ENCODE data around the gene NPPA. TPM values are rescaled to one million over a fixed set of nuclear protein-coding genes. Genes with fewer than 3 reads are reported as not detected.

The NPPA gene
- total and polyA plus RNA-seq, 5 donors from 2014 or later = not detected

DNA sequence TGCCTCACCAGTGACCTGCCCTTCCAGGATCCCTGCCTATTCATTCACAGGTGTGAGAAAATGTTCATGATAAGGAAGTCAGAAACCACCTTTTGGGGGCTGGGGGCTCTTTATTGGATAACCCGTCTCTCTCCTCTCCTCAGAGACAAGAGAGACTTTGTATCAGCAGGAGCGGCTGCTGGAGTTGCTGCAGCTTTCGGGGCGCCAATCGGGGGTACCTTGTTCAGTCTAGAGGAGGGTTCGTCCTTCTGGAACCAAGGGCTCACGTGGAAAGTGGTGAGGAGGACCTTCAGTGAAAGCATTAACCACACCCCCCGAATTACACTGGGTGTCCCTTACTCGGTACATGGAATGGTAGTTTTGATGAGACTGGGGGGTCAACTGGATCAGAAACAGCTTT, 20.6 kb downstream of the NPPA start:
- ATAC-seq (ENCODE audit: low read depth in 2 of 2) = no peak
- no peaks in the 10 kb centered on the region for H3K4me1 ChIP-seq (ENCODE audit: control insufficient read depth, insufficient read depth, low read length, poor library complexity, severe bottlenecking)
- H3K27me3 ChIP-seq (ENCODE audit: control insufficient read depth, insufficient read depth, low read length) = no peaks in the 10 kb centered on the region
- no peak overlapping the region for H3K27ac ChIP-seq (ENCODE audit: insufficient read depth, low read length, poor library complexity, severe bottlenecking)
- Mint-ChIP-seq H3K36me3 (peaks cover 14% of the 10 kb centered on the region), H3K4me1 (peaks cover 0 to 2% (median 0%) of the 10 kb centered on the region in 4 donors), H3K4me3 (no peak overlapping the region), H3K27me3 (no peaks in the 10 kb centered on the region), H3K9me3 (no peaks in the 10 kb centered on the region), H3K27ac (no peak overlapping the region)
- no peaks in the 10 kb centered on the region for H3K9me3 ChIP-seq (ENCODE audit: control insufficient read depth in 2 of 2, low read length in 2 of 2)
- H3K36me3 ChIP-seq (ENCODE audit: control insufficient read depth, insufficient read depth, low read length) = peaks cover 61% of the 10 kb centered on the region
- H3K4me3 ChIP-seq (ENCODE audit: low read depth, low read length) = no peak overlapping the region
- no peak for DNase-seq

DNA sequence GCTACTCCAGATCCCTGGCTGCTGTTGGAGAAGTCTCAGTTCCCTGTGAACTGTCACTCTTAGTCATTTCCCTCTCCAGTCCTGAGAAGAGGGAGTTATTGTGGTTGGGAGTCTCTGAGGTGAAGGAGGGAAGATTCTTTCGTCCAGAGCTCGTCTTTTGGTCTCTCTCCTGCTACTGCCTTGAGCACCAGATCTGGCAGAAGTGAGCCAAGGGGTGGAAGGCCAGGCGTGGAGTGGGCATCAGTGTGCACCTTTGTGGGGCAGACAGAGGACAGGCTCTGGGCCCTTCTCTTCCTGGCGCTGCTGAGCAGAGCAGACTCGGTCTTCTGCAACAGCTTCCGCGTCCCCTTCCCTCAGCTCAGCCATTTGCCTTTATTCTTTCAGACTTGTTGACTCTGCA, 22.5 kb downstream of the NPPA start:
- DNase-seq (no peak), ATAC-seq (ENCODE audit: low read depth in 2 of 2) (no peak)
- no peaks in the 10 kb centered on the region for H3K4me1 ChIP-seq (ENCODE audit: control insufficient read depth, insufficient read depth, low read length, poor library complexity, severe bottlenecking)
- H3K4me3 ChIP-seq (ENCODE audit: low read depth, low read length) = no peak overlapping the region
- no peak overlapping the region for H3K27ac ChIP-seq (ENCODE audit: insufficient read depth, low read length, poor library complexity, severe bottlenecking)
- H3K27me3 ChIP-seq (ENCODE audit: control insufficient read depth, insufficient read depth, low read length) = no peaks in the 10 kb centered on the region
- no peak overlapping the region for H3K27ac Mint-ChIP-seq
- peaks cover 57% of the 10 kb centered on the region for H3K36me3 ChIP-seq (ENCODE audit: control insufficient read depth, insufficient read depth, low read length)
- peaks cover 0 to 2% (median 0%) of the 10 kb centered on the region in 4 donors for H3K4me1 Mint-ChIP-seq
- no peaks in the 10 kb centered on the region for H3K27me3 Mint-ChIP-seq
- no peak overlapping the region for H3K4me3 Mint-ChIP-seq
- peaks cover 13% of the 10 kb centered on the region for H3K36me3 Mint-ChIP-seq
- H3K9me3 ChIP-seq (ENCODE audit: control insufficient read depth in 2 of 2, low read length in 2 of 2) = no peaks in the 10 kb centered on the region
- H3K9me3 Mint-ChIP-seq = no peaks in the 10 kb centered on the region

DNA sequence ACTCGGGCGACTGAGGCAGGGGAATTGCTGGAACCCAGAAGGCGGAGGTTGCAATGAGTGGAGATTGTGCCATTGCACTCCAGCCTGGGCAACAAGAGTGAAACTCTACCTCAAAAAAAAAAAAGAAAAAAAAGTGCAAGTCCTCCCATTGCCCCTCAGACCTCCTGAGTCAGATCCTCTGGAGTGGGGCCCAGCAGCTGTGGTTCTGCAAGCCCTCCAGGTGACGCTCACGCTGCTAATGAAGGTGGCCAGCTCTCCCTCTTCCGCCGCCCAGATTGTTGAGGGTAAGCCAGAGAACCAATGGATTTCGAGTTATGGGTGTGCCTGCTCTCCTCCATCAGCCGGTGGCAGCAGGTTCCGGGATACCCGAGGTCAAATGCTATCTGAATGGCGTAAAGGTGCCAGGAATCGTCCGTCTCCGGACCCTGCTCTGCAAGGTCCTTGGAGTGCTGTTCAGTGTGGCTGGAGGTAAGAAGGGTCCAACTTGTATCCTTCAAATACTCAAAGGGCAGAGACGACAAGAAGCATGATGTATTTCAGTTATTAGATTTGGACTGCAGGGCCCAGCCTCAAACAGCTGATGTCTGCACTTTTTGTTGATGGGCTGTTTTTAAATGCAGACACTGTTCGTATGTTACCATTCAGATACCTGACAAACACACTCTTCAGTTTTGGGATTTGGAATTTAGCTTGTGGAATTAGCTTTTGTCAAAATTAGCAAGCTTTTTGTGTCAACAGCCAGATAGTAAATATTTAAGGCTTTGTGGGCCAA, 24.0 kb downstream of the NPPA start:
- Mint-ChIP-seq H3K27me3 (no peaks in the 10 kb centered on the region), H3K27ac (no peak overlapping the region), H3K4me1 (peaks cover 0 to 9% (median 3%) of the 10 kb centered on the region in 4 donors), H3K9me3 (peaks cover 0 to 2% (median 0%) of the 10 kb centered on the region in 7 donors), H3K36me3 (peaks cover 17% of the 10 kb centered on the region), H3K4me3 (no peak overlapping the region)
- Histone ChIP-seq H3K36me3 (ENCODE audit: control insufficient read depth, insufficient read depth, low read length) (peaks cover 54% of the 10 kb centered on the region), H3K27me3 (ENCODE audit: control insufficient read depth, insufficient read depth, low read length) (no peaks in the 10 kb centered on the region), H3K9me3 (ENCODE audit: control insufficient read depth in 2 of 2, low read length in 2 of 2) (no peaks in the 10 kb centered on the region), H3K4me3 (ENCODE audit: low read depth, low read length) (no peak overlapping the region), H3K4me1 (ENCODE audit: control insufficient read depth, insufficient read depth, low read length, poor library complexity, severe bottlenecking) (no peaks in the 10 kb centered on the region), H3K27ac (ENCODE audit: insufficient read depth, low read length, poor library complexity, severe bottlenecking) (no peak overlapping the region)
- no peak for DNase-seq
- no peak for ATAC-seq (ENCODE audit: low read depth in 2 of 2)

DNA sequence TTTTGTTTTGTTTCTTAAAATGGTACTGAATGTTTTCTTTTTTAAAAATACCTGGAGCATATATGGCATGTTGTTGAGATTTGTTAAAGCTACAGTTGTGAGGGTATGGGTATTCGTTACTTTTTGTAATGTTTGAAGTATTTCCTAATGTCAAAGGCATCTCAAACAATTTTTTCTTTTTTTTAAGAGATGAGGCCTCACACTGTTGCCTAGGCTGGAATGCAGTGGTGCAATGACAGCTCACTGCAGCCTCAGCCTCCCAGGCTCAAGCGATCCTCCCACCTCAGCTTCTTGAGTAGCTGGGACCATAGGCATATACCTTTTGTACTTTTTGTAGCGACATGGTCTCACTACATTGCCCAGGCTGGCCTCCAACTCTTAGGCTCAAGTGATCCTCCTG, 25.5 kb downstream of the NPPA start:
- no peak for DNase-seq
- no peaks in the 10 kb centered on the region for H3K27me3 Mint-ChIP-seq
- Histone ChIP-seq H3K4me3 (ENCODE audit: low read depth, low read length) (no peak overlapping the region), H3K4me1 (ENCODE audit: control insufficient read depth, insufficient read depth, low read length, poor library complexity, severe bottlenecking) (no peaks in the 10 kb centered on the region), H3K27ac (ENCODE audit: insufficient read depth, low read length, poor library complexity, severe bottlenecking) (no peak overlapping the region), H3K9me3 (ENCODE audit: control insufficient read depth in 2 of 2, low read length in 2 of 2) (no peaks in the 10 kb centered on the region), H3K36me3 (ENCODE audit: control insufficient read depth, insufficient read depth, low read length) (peaks cover 57% of the 10 kb centered on the region), H3K27me3 (ENCODE audit: control insufficient read depth, insufficient read depth, low read length) (no peaks in the 10 kb centered on the region)
- no peak for ATAC-seq (ENCODE audit: low read depth in 2 of 2)
- H3K27ac Mint-ChIP-seq = no peak overlapping the region
- H3K4me1 Mint-ChIP-seq = peaks cover 0 to 9% (median 4%) of the 10 kb centered on the region in 4 donors
- peaks cover 21% of the 10 kb centered on the region for H3K36me3 Mint-ChIP-seq
- peaks cover 0 to 2% (median 0%) of the 10 kb centered on the region in 7 donors for H3K9me3 Mint-ChIP-seq
- H3K4me3 Mint-ChIP-seq = no peak overlapping the region

DNA sequence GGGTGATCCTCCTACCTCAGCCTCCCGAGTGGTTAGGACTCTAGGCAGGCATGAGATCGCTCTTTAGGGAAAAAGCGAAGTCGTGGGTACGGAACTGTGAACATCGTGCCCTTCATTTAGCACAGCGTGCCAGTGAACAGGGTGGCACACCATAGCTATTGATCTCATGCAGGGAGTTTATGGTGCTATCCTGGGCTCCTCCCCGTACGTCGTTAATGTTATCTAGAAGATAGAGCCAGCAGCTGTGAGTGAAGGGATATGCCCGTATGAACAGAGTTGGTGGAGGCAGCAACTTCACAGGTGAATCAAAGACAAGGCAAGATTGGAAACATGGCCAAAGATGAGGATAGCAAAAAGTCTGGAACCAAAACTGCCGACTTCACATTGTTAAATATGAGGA, 30.4 kb downstream of the NPPA start:
- Mint-ChIP-seq H3K4me3 (no peak overlapping the region), H3K27me3 (no peaks in the 10 kb centered on the region), H3K36me3 (peaks cover 30% of the 10 kb centered on the region), H3K4me1 (peaks cover 5 to 19% (median 7%) of the 10 kb centered on the region in 4 donors), H3K27ac (no peak overlapping the region), H3K9me3 (peaks cover 0 to 2% (median 0%) of the 10 kb centered on the region in 7 donors)
- H3K27ac ChIP-seq (ENCODE audit: insufficient read depth, low read length, poor library complexity, severe bottlenecking) = no peak overlapping the region
- ATAC-seq (ENCODE audit: low read depth in 2 of 2) (no peak), DNase-seq (no peak)
- no peaks in the 10 kb centered on the region for H3K27me3 ChIP-seq (ENCODE audit: control insufficient read depth, insufficient read depth, low read length)
- peaks cover 40% of the 10 kb centered on the region for H3K36me3 ChIP-seq (ENCODE audit: control insufficient read depth, insufficient read depth, low read length)
- H3K9me3 ChIP-seq (ENCODE audit: control insufficient read depth in 2 of 2, low read length in 2 of 2) = no peaks in the 10 kb centered on the region
- no peak overlapping the region for H3K4me3 ChIP-seq (ENCODE audit: low read depth, low read length)
- H3K4me1 ChIP-seq (ENCODE audit: control insufficient read depth, insufficient read depth, low read length, poor library complexity, severe bottlenecking) = no peaks in the 10 kb centered on the region

DNA sequence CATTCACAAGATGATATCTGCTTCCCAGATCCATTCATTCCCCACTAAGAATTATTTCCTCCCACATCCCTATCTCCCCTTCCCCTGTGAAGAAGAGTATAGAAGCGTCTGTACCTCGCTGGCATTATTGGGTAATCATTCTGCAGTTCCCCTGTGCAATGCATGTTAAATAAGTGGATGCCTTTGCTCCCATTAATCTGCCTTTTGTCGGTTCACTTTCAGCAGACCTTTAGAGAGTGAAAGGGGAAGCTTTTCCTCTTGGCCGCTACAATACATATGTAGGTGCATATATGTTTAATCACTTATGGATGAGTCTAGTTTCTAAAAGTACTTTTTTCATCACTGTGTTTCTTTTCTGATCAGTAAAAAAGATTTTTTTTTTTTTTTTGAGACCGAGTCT, 34.6 kb downstream of the NPPA start:
- Mint-ChIP-seq H3K4me3 (no peak overlapping the region), H3K27ac (peak overlapping the region in 1 of 3 donors; percentile 71), H3K36me3 (peaks cover 28% of the 10 kb centered on the region), H3K9me3 (no peaks in the 10 kb centered on the region), H3K27me3 (no peaks in the 10 kb centered on the region), H3K4me1 (peaks cover 10 to 17% (median 15%) of the 10 kb centered on the region in 4 donors)
- peaks cover 26% of the 10 kb centered on the region for H3K36me3 ChIP-seq (ENCODE audit: control insufficient read depth, insufficient read depth, low read length)
- H3K4me1 ChIP-seq (ENCODE audit: control insufficient read depth, insufficient read depth, low read length, poor library complexity, severe bottlenecking) = no peaks in the 10 kb centered on the region
- no peaks in the 10 kb centered on the region for H3K9me3 ChIP-seq (ENCODE audit: control insufficient read depth in 2 of 2, low read length in 2 of 2)
- no peaks in the 10 kb centered on the region for H3K27me3 ChIP-seq (ENCODE audit: control insufficient read depth, insufficient read depth, low read length)
- H3K4me3 ChIP-seq (ENCODE audit: low read depth, low read length) = no peak overlapping the region
- ATAC-seq (ENCODE audit: low read depth in 2 of 2) (no peak), DNase-seq (no peak)
- no peak overlapping the region for H3K27ac ChIP-seq (ENCODE audit: insufficient read depth, low read length, poor library complexity, severe bottlenecking)

DNA sequence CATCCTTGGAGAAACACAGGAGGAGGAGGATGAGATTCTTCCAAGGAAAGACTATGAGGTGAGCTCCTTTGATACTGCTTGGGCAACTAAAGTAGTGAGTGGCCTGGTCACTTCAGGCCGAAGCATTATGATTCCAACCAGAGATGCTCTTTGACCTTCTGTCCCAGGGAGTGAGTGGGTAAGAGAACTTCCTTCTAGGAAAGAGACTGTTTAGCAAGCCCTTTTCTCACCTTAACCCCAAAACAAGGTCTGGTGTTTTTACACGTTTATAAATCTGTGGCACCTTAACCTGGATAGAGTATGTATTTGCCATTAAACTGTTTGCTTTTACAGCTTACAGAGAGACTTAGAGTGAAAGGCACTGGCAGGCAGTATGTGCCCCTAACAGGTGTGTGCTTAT, 40.5 kb downstream of the NPPA start:
- Mint-ChIP-seq H3K36me3 (peaks cover 7% of the 10 kb centered on the region), H3K27me3 (no peaks in the 10 kb centered on the region), H3K4me3 (peak overlapping the region; percentile 98 to 100 (median 100)), H3K27ac (peak overlapping the region in 2 of 3 donors; percentile 96 to 98), H3K4me1 (peaks cover 23 to 59% (median 44%) of the 10 kb centered on the region in 4 donors), H3K9me3 (no peaks in the 10 kb centered on the region)
- H3K27ac ChIP-seq (ENCODE audit: insufficient read depth, low read length, poor library complexity, severe bottlenecking) = peak overlapping the region; percentile 89
- no peaks in the 10 kb centered on the region for H3K9me3 ChIP-seq (ENCODE audit: control insufficient read depth in 2 of 2, low read length in 2 of 2)
- H3K27me3 ChIP-seq (ENCODE audit: control insufficient read depth, insufficient read depth, low read length) = no peaks in the 10 kb centered on the region
- ATAC-seq (ENCODE audit: low read depth in 2 of 2) (no peak), DNase-seq (no peak)
- peaks cover 48% of the 10 kb centered on the region for H3K4me1 ChIP-seq (ENCODE audit: control insufficient read depth, insufficient read depth, low read length, poor library complexity, severe bottlenecking)
- H3K36me3 ChIP-seq (ENCODE audit: control insufficient read depth, insufficient read depth, low read length) = peaks cover 4% of the 10 kb centered on the region
- H3K4me3 ChIP-seq (ENCODE audit: low read depth, low read length) = peak overlapping the region; percentile 87

Measured in CD4-positive, CD25-positive, alpha-beta regulatory T cell (primary cell).